ENCODE results near the gene EFEMP1.

GRCh38 chr2:55864351-55865084 is 59.1 kb downstream of the EFEMP1 start:
- no peak for TF ChIP-seq REST (IDR thresholded peaks at IDR 0.05; ENCODE audit: low read depth)
- TF ChIP-seq CTCF (IDR thresholded peaks at IDR 0.05 in 2 of 3, conservative IDR thresholded peaks at IDR 0.05 in 1 of 3; ENCODE audit: borderline replicate concordance in 1 of 3, insufficient read depth in 1 of 3, low read depth in 2 of 3, low read length in 2 of 3), result no peak
- TF ChIP-seq POLR2A (IDR thresholded peaks at IDR 0.05; ENCODE audit: borderline replicate concordance, extremely low read depth, insufficient read depth, insufficient read length), result no peak
- TF ChIP-seq ZFX (IDR thresholded peaks at IDR 0.05), result no peak
- no peak for TF ChIP-seq SP1 (IDR thresholded peaks at IDR 0.05; ENCODE audit: low read depth)
- TF ChIP-seq SIN3A (IDR thresholded peaks at IDR 0.05; ENCODE audit: low read depth), result no peak
- TF ChIP-seq MAX (IDR thresholded peaks at IDR 0.05), result no peak
